ENCODE data around the gene RPN2.

Gene RPN2

DNA sequence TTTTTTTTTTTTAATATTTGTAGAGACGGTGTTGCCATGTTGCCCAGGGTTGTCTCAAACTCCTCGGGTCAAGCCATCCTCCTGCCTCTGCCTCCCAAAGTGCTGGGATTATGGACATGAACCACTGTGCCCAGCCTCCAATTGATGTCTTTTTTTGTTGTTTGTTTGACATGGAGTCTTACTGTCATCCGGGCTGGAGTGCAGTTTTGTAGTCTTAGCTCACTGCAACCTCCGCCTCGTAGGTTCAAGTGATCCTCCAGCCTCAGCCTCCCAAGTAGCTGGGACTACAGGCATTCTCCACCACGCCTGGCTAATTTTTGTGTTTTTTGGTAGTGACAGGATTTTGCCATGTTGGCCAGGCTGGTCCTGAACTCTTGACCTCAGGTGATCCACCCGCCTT lies 9.7 kb downstream of the RPN2 start:
- DNase-seq = no peak

DNA sequence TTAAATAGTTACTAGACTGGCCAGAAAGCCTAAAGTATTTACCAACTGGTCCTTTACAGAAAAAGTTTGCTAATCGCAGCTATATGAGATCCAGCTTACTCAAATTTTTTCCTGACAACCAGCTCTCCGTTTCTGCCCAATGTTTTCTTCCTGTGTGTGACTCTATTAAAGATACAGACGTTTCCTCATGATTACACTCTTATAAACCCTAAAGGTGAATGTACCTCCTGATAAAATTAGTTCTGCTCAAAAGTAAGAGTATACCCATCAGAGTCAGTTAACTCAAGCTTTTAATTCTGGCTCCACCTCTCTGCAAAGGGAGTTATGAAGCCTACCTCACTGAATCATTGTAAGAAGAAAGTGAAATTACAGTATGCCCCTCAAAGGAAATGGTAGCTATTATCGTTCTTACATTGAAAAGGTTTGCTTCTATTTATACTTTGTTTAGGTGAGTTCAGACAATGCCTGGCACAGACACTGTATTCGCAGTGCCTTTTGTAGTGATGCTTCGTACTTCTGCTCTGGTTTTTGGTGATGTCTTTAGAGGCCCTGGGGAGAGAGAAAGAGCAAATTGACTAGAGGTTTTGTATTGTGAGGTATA lies 10.4 kb downstream of the RPN2 start:
- DNase-seq = no peak

DNA sequence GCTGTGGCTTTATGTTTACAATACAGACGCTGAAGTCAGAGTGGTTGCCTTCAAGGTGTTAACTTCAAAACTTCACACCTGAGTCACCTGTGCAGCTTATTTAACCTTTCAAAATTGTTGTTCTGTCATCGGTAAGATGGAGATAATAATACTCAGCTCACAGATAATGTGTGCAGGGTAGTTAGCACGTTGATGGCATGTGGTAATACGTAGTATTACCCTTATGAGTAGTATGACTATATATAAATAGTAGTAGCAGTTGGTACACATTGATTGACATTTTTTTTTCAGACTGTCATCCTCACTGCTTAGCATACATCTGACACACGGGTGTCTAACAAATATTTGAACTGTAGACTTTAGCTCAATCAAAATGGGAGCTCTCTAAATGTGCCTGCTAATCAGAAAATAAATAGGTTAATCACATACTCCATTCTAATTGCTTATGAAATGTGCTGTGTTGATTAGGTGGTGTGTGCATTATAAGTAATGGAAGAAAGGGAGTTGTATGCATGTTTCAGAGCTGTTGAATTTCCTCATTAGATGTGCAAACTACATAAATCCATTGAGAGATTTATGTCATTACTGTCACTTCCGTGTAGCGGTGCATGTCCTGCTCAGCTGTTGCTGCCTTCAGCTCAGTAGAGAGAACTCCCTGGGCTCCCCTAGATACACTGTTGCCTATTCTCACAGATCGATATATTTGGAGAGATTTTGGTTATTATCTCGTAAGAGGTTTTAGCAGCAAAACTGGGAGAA lies 11.4 kb downstream of the RPN2 start:
- no peak for DNase-seq

DNA sequence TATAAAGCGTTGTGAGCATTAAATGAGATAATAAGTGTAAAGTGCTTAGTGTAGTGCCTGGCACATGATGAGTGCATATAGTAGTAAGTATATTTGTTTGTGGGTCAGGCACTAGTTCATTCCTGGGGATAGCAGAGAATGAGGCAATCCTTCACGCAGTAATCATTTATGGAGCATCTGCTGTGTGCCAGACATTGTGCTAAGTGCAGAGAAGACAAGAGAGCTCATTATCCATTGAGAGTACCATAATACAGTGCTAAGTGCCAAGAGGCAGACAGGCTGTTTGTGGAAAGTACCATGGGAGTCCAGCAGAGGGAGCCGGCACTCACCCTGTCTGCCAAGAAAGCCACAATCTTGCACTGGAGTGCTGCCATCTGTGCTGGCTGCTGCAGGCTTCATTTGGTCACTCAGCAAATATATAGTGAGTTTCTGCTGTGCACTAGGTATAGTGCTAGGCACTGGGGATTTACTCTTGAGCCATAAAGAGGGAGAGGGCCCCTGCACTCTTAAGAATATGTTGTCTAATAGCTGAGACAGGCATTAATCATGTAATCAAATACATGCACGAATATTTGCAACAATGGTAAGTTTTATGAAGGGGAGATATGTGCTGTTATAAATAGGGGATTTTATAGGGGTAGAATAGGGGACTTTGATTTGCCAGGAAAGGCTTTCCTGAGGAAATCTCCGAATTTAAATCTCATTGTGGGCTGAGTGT lies 13.2 kb downstream of the RPN2 start:
- peak; percentile 70 for DNase-seq

DNA sequence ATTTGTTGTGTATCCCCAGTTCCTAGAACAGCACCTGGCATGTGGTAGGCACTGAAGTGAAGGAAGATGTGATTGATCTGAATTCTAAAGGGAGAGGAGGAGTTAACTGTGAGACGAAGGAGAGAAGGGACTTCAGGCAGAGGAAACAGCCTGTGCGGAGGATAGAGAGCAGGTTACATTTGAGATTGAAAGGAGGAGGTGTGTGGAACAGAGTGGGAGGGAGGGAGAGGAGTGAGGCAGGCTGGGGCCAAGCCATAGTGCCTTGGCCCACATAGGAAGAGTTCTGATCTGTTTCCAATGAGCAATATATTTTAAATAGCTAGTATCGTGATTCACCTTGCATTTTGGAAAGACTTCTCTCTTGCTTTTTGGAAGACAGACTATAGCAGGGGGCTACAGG lies 14.1 kb downstream of the RPN2 start:
- DNase-seq = no peak

DNA sequence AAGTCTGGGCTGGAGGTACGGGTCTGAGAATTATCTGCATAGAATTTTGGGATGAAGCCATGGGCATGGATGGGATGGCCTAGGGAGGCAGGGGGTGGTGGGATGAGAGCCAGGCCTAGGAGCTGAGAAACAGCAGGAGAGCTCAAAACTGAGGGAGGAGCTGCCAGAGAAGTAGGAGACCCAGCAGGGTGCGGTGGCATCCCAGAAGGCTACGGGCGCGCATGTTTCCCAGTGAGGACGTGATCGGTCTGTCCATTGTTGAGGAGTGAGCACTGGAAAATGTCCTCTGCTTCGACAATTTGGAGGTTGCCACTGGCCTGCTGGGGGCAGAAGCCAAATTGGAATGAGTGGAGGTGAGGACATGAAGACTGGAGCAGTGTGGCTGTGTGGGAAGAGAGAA lies 14.7 kb downstream of the RPN2 start:
- DNase-seq = no peak

DNA sequence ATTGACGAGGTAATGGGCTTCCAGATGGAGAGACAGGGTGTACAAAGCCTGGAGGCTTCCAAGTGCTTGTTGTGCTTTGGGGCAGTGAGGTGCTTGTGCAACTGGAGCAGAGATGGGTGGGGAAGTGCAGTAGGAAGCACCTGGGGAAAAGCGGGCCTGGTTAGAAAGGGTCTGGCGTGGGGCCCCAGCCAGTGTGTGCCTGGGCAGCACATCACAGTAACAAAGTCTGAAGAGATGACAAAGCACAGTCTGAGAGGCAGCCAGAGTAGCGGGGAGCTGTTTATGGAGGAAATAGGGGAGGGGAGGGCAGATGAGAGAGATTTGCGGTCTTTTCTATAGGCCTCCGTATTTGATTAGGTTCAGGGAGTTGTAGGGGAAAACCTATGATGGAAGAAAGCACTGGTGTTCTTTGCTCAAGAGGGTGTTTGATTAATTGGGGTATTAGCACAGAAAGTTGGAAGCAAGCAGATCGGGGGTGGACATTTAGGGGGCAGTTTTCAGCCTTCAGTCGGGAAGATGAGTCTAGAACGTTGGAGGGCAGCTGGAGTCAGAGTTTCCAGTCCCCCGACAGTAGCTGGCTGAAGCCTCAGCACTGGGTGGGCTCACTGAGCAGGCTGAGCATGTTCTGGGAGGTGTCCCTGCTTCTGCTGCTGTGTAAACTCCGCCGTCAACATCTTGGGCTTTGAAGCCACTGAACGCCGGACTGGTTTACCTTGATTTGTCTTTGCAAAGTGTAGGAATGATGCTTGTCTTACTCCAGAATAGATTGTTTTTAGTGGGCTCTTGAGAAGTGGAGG lies 15.7 kb downstream of the RPN2 start:
- DNase-seq = no peak

DNA sequence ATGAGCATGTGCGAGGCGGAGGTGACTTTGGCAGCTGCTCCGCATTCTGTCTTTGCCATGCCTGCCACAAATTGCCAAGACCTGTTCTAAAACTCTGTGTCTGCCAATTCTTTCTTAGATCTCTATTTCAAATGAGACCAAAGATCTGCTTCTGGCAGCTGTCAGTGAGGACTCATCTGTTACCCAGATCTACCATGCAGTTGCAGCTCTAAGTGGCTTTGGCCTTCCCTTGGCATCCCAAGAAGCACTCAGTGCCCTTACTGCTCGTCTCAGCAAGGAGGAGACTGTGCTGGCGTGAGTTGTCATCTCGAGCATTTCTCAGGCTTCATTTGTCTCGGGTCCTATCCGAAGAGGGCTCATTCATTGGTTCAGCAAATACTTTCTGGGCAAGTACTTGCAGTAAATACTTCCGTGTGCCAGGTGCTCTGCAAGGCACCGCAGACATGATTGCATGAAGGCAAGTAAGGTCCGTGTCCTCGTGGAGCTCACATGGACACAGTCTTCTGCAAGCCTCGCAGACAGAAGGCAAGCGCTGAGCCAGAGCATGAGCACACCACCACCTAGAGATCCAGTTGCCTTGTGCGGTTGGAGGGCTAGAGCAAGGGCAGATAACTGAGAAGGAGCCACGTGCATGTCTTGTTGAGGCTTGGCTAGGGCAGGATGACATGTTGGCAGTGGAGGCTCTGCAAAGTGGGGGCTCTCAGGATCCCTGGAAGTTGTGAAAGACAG lies 20.0 kb downstream of the RPN2 start:
- DNase-seq = no peak

DNA sequence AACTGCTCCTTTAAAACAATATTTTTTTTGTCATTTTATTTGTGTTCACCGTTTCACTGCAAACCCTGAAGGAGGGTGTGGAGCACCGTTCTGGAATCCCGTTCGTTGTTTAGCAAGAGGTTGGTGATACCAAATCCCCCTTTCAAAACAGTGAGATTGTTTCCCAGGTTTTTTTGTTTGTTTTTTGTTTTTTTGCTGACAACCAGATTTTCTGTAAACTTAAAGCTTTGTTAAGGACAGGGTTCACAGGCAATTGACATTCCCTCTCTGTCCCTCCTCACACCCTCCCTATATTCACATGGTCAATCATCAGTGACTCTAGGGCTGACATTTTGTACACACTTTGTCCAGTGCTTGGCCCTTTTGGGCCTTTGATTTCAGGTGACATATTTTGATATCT lies 21.2 kb downstream of the RPN2 start:
- no peak for DNase-seq

DNA sequence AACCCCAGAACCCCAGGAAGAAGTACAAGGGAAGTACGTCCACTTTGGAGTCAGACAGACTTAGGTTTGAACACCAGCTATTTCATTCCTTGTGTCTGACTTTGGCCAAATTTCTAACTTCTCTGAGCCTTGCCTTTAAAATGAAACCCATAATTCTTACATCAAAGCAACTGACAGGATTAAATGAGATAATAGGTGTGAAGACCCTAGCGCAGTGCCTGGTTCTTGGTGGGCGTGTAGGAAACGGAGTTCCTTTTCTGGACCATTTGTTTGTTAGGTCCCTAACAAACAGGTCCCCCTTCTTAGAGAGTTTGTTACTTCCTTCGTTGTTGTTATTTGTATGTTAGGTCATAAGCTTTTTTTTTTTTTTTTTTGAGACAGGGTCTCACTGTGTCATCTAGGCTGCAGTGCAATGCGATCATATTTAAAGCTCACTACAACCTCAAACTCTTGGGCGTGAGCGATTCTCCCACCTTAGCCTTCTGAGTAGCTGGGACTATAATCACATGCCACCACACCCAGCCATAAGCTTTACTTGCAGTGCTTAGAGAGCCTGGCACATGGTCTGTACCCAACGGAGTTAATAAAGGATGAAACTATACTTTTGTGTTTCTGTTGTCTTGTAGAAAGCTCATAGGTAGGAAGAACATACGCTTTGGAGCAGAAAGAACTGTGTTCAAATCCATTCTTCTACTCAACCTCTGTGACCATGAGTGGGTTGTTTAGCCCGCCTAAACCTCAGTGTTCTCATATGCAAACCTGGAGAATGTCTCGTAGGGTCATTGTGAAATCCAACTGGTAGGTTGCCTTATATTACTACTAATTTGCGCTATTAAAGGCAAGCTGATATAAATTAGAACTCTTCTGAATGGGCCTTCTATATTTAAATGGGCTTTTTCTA lies 22.0 kb downstream of the RPN2 start:
- DNase-seq = no peak

DNA sequence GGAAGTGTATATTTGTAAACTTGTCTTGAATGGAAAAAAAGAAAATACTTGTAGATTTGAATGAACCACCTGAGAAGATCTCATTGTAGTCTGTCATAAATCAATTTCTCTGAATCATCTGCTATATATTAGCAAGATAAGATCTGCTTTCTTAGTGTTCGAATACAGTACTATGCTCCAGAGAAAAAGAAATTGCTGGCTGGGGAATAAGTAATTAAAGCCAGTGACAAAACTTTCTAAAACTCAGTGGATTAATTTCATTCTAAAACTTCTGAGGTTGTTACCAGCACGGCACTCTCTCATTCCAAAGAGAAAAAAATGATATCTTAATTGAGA lies 22.7 kb downstream of the RPN2 start:
- no peak for DNase-seq

DNA sequence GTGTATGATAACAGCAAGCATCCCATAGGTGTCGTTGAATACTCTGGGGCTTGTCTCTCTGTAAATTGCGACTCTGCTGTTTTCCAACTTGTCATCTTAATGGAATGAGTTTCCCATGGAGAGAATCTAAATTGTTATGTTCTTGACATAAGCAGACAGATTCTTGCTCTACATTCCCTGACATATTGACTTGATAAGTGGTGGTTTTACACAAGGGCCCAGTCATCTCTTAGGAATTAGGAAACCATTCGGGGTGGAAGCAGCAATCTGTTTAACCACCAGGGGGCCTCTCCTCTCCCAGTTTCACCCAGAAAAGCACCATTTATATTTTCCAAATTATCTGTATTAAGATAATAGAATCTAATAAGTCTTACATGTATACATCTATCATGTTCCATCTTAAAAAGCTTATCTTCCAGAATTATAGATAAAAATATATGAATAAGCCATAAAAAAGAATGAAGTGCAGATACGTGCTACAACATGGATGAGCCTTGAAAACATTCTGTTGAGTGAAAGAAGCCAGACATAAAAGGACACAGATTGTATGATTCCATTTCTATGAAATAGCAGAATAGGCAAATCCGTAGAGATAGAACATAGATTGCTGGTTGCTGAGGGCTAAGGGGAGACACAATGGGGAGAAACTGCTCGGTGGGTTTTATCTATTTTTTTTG lies 23.3 kb downstream of the RPN2 start:
- no peak for DNase-seq

DNA sequence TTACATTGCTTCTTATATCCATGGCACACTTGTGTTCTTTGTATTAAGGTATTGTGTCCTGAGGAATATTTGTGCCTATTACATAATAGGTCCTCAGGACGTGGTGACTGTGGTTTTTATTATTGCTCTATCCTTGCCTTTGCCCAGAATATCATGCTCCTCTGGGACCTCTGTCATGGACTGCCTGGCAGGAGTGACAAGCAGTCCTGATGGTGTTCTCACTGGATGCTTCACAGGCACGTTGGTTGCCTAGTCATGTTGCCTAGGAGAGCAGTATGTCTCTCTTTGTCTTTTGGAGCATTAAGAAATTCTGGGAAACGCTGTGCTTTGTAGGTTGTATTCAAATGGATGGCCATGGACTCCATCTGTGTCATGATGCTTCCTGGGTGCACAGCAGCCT lies 24.9 kb downstream of the RPN2 start:
- DNase-seq = no peak

DNA sequence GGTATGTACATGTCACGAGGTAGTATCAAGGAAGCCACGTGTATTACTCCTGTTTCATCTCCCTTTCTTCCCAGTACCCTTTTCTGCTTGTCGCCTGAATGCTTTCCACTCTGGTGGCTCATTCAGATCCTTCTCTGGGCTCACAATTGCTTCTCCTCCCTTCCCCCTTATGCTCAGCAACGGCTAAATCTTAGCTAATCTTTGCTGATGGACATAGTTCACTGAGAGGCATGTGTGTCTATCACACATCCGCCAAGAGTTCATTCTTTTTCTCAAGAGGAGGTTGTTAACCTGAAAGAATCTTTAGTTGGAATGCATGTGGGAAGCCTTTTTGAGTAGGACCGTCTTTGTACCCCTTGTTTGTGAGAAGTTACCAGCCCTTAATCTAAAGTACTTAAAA lies 26.0 kb downstream of the RPN2 start:
- no peak for DNase-seq

DNA sequence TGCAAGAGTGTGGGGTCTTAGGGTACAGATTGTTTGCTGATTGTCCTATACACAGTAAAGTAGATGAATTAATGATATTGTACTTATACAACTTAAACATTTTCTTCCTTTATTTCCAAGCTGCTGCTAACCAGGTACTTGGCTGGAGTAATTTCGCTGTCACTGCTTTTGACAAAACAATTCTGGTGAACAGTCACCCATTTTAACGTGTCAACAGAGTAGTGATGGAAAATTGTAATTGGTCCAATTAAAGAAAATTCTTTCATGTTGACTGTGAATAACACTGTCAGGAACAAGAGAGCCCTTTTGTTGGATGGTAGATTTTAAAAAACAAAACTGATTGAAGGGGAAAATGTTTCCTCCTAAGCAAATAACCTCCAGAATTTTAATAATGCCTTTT lies 26.7 kb downstream of the RPN2 start:
- DNase-seq = no peak

DNA sequence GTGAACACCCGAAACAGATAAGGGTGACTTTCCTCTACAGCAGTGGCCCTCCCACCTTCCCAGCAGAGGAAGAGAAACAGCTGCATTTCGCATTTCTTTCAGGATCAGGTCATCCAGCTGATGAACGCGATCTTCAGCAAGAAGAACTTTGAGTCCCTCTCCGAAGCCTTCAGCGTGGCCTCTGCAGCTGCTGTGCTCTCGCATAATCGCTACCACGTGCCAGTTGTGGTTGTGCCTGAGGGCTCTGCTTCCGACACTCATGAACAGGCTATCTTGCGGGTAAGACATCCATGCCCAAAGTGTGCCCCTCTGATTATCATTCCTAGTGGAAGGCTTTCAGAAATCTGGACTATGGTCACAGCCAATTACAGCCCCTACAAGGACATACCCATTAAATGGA lies 28.0 kb downstream of the RPN2 start:
- no peak for DNase-seq

DNA sequence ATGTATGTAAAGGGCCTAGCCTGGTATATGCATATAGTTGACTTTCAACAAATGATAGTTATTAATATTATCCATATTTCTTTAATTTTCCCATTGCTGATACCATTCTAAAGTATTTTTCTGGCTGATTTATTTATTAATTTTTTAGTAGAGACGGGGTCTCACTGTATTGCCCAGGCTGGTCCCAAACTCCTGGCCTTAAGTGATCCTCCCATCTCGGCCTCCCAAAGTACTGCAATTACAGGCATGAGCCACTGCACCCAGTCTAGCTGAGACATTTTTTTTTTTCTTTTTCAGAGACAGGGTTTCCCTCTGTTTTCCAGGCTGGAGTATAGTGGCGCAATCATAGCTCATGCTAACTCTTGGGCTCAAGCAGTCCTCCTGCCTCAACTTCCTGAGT lies 30.1 kb downstream of the RPN2 start:
- no peak for DNase-seq

DNA sequence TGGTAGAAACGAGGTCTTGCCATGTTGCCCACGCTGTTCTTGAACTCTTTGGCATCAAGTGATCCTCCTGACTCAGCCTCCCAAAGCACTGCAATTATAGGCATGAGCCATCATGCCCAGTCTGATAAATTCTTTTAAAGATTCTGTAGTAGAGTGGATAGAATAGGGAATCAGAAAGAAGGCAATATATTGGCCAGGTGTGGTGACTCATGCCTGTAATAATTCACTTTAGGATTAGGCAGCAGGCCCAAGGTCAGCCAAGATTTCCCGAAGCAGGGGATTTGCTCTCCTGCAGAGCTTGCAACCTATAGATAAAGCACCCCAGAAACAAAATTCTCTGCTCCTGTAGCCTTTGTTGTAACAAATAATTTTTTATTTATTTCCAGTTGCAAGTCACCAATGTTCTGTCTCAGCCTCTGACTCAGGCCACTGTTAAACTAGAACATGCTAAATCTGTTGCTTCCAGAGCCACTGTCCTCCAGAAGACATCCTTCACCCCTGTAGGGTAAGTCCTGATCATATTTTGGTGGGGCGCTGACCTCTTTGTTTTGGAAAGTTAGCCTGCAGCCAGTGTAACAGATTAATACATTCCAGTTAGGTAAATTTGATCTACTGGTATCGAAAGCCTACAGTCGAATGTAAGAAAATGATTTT lies 30.7 kb downstream of the RPN2 start:
- no peak for DNase-seq

DNA sequence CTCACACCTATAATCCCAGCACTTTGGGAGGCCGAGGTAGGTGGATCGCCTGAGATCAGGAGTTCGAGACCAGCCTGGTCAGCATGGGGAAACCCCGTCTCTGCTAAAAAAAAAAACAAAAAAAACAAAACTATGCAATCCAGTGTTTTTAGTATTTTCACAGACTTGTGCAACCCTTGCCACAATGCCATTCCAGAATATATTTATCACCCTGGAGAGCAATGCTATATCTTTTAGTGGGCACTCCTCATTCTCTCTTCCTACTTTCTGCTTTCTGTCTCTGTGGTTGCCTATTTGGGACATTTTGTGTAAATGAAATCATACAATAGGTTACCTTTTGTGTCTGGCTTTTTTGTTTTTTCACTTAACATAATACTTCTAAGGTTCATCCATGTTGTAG lies 39.3 kb downstream of the RPN2 start:
- DNase-seq = no peak

DNA sequence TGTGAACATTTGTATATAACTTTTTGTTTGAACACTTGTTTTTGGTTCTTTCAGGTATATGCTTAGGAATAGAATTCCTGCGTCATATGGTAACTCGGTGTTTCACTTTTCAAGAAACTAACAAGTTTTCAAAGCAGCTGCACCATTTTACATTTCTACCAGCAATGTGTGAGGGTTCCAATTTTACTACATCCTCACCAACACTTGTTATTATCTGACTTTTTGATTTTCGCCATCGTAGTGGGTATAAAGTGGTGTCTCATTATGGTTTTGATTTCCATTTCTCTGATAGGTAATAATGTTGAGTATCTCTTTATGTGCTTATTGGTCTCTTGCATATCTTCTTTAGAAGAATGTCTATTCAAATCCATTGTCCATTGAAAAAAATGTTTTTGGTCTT lies 39.8 kb downstream of the RPN2 start:
- DNase-seq = no peak

Measured in activated gamma-delta T cell treated with Interleukin-2 at 50 U/mL for 16 hours (primary cell).